ENCODE measurements around the gene KLRC4.

KLRC4 gene

DNA sequence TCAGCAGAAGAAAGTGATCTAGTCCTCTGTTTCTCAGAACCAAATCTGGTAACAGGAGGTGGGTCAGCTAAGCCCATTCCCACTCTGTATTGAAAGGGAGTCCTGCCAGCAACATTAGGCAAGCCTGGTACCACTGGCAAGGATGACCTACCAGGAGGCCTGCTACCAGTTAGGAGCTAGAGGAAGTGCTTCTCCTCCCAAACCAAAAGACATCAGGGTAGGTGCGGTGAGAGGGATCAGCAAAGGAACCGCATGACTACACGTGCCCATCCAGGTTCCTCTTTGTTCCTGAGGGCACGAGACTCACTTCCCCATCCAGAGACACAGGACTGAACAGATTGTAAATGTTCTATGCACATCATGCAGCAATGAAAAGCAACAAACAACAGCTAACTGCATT is 2.8 kb downstream of the KLRC4 start:
- H3K27me3 ChIP-seq (ENCODE audit: low read depth, low read length) = no peaks in the 10 kb centered on the region
- peak overlapping the region; percentile 73; the same call in 1 of the 2 replicates for H2AFZ ChIP-seq (ENCODE audit: low read depth, low read length)
- H3K4me2 ChIP-seq (ENCODE audit: low read length) = peak overlapping the region; percentile 54
- H3K4me1 ChIP-seq (ENCODE audit: low read length) = peaks cover 27% of the 10 kb centered on the region
- no peak overlapping the region for H3K27ac ChIP-seq (ENCODE audit: low read length)
- no peak for TF ChIP-seq CTCF (IDR thresholded peaks at IDR 0.05; ENCODE audit: low read depth, low read length)
- TF ChIP-seq EZH2phosphoT487 (IDR thresholded peaks at IDR 0.05; ENCODE audit: low read depth) = no peak
- 0 out of 2 replicates have a peak, but pooled peaks cover 6% of the 10 kb centered on the region for H3K9me3 ChIP-seq (ENCODE audit: insufficient read depth, low read length)
- H3K79me2 ChIP-seq (ENCODE audit: low read length) = no peaks in the 10 kb centered on the region
- no peak overlapping the region for H3K4me3 ChIP-seq (ENCODE audit: low read length)
- H4K20me1 ChIP-seq (ENCODE audit: insufficient read depth, low read length) = no peaks in the 10 kb centered on the region
- H3K36me3 ChIP-seq (replicated peaks; ENCODE audit: low read depth, low read length) = peaks cover 4% of the 10 kb centered on the region
- H3K9ac ChIP-seq (ENCODE audit: low read length) = no peak overlapping the region

DNA sequence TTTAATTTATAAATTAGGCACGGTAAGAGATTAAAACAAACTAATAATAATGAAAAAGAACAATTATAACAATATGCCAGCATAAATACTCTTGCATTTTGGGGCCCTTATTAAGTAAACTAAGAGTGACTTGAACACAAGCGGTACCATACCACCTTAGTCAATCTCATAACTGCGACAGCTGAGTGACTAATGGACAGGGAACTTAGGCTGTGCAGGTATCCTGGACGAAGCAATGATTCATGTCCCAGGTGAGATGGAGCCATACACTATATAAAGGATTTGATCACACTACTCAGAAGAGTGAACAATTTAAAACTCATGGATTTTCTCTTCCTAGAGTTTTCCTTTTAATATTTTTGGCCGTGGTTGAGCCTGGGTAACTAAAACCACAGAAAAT is 4.3 kb downstream of the KLRC4 start:
- no peaks in the 10 kb centered on the region for H3K79me2 ChIP-seq (ENCODE audit: low read length)
- no peaks in the 10 kb centered on the region for H3K27me3 ChIP-seq (ENCODE audit: low read depth, low read length)

GRCh38 chr12:10404798-10405197 is 4.8 kb downstream of the KLRC4 start:
- Histone ChIP-seq H3K27me3 (ENCODE audit: low read depth, low read length) (no peaks in the 10 kb centered on the region), H3K36me3 (replicated peaks; ENCODE audit: low read depth, low read length) (peaks cover 4% of the 10 kb centered on the region), H4K20me1 (ENCODE audit: insufficient read depth, low read length) (no peaks in the 10 kb centered on the region), H3K27ac (ENCODE audit: low read length) (no peak overlapping the region), H3K4me3 (ENCODE audit: low read length) (no peak overlapping the region), H3K4me2 (ENCODE audit: low read length) (no peak overlapping the region), H2AFZ (ENCODE audit: low read depth, low read length) (no peak overlapping the region), H3K9ac (ENCODE audit: low read length) (no peak overlapping the region), H3K79me2 (ENCODE audit: low read length) (no peaks in the 10 kb centered on the region), H3K9me3 (ENCODE audit: insufficient read depth, low read length) (peaks cover 10% of the 10 kb centered on the region; the same call in 1 of the 2 replicates), H3K4me1 (ENCODE audit: low read length) (peaks cover 28% of the 10 kb centered on the region)
- no peak for TF ChIP-seq CTCF (IDR thresholded peaks at IDR 0.05; ENCODE audit: low read depth, low read length)

More for the DNA sequence above, 4.3 kb downstream of the KLRC4 start:
- Histone ChIP-seq H3K27ac (ENCODE audit: low read length) (no peak overlapping the region), H4K20me1 (ENCODE audit: insufficient read depth, low read length) (no peaks in the 10 kb centered on the region), H3K9ac (ENCODE audit: low read length) (no peak overlapping the region), H3K4me1 (ENCODE audit: low read length) (peaks cover 27% of the 10 kb centered on the region), H3K4me3 (ENCODE audit: low read length) (no peak overlapping the region), H3K4me2 (ENCODE audit: low read length) (no peak overlapping the region), H2AFZ (ENCODE audit: low read depth, low read length) (no peak overlapping the region), H3K36me3 (replicated peaks; ENCODE audit: low read depth, low read length) (peaks cover 4% of the 10 kb centered on the region), H3K9me3 (ENCODE audit: insufficient read depth, low read length) (0 out of 2 replicates have a peak, but pooled peaks cover 6% of the 10 kb centered on the region)
- TF ChIP-seq EZH2phosphoT487 (IDR thresholded peaks at IDR 0.05; ENCODE audit: low read depth) = no peak
- TF ChIP-seq CTCF (IDR thresholded peaks at IDR 0.05; ENCODE audit: low read depth, low read length) = no peak

GRCh38 chr12:10400829-10401228 is 8.7 kb downstream of the KLRC4 start:
- H3K9ac ChIP-seq (ENCODE audit: low read length) = no peak overlapping the region
- peaks cover 21% of the 10 kb centered on the region; the same call in 1 of the 2 replicates for H3K9me3 ChIP-seq (ENCODE audit: insufficient read depth, low read length)
- peaks cover 4% of the 10 kb centered on the region for H3K36me3 ChIP-seq (replicated peaks; ENCODE audit: low read depth, low read length)
- H3K4me2 ChIP-seq (ENCODE audit: low read length) = no peak overlapping the region
- no peaks in the 10 kb centered on the region for H4K20me1 ChIP-seq (ENCODE audit: insufficient read depth, low read length)
- no peaks in the 10 kb centered on the region for H3K27me3 ChIP-seq (ENCODE audit: low read depth, low read length)
- no peak overlapping the region for H3K27ac ChIP-seq (ENCODE audit: low read length)
- H3K4me1 ChIP-seq (ENCODE audit: low read length) = peaks cover 12% of the 10 kb centered on the region
- H2AFZ ChIP-seq (ENCODE audit: low read depth, low read length) = no peak overlapping the region
- TF ChIP-seq CTCF (IDR thresholded peaks at IDR 0.05; ENCODE audit: low read depth, low read length) = no peak
- no peak for TF ChIP-seq EZH2phosphoT487 (IDR thresholded peaks at IDR 0.05; ENCODE audit: low read depth)
- no peak overlapping the region for H3K4me3 ChIP-seq (ENCODE audit: low read length)
- no peaks in the 10 kb centered on the region for H3K79me2 ChIP-seq (ENCODE audit: low read length)

Data from OCI-LY3 (cell line).